ENCODE data around the gene FRMD4A. TPM values are rescaled to one million over a fixed set of nuclear protein-coding genes. Genes with fewer than 3 reads are reported as not detected.

The FRMD4A gene
- total RNA-seq, 6 donors from 2014 or later = 22.3 to 114 (median 52.3) TPM

DNA sequence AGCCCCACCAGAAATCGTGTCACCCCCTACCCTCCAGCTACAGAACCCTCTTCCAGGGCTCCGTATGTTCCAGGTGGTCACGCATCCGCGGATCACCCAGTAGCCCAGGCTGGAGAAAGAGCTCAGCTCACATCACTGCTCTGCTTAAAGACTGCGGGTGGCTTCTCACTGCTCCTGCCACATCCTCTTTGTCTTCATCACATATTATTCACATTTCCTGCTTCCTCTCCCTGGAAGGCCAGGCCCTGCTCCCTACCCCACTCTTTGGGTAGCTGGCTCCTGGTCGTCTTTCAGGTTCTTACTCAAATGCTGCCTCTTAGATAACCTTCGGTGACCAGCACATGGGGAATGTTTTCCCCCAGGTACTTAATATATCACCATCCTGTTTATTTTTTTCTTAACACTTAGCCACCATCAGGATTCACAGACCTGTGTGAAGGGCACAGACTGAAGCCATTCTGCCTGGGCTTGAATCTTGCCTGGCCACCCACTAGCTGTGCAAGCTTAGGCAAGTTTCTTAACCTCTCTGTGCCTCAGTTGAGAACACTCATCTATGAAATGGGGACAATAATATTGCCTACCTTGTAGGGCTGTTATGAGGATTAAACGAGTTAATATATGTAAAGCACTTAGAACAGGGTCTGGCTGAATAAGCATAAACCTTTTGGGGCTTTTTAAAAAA is 436.2 kb downstream of the FRMD4A start:
- no peak for ATAC-seq (ENCODE audit: low FRiP score in 2 of 2)
- no peak for TF ChIP-seq POLR2AphosphoS5 (IDR thresholded peaks at IDR 0.05)
- TF ChIP-seq EP300 (IDR thresholded peaks at IDR 0.05) = no peak
- TF ChIP-seq, protein P1, sequence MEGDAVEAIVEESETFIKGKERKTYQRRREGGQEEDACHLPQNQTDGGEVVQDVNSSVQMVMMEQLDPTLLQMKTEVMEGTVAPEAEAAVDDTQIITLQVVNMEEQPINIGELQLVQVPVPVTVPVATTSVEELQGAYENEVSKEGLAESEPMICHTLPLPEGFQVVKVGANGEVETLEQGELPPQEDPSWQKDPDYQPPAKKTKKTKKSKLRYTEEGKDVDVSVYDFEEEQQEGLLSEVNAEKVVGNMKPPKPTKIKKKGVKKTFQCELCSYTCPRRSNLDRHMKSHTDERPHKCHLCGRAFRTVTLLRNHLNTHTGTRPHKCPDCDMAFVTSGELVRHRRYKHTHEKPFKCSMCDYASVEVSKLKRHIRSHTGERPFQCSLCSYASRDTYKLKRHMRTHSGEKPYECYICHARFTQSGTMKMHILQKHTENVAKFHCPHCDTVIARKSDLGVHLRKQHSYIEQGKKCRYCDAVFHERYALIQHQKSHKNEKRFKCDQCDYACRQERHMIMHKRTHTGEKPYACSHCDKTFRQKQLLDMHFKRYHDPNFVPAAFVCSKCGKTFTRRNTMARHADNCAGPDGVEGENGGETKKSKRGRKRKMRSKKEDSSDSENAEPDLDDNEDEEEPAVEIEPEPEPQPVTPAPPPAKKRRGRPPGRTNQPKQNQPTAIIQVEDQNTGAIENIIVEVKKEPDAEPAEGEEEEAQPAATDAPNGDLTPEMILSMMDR (IDR thresholded peaks at IDR 0.05) = no peak
- peak in 1 of 4 donors; percentile 10 for TF ChIP-seq POLR2A (IDR thresholded peaks at IDR 0.05)
- DNase-seq = no peak
- H3K36me3 ChIP-seq = no peaks in the 10 kb centered on the region
- peaks cover 0 to 20% (median 3%) of the 10 kb centered on the region in 4 donors for H3K4me1 ChIP-seq
- no peaks in the 10 kb centered on the region for H3K9me3 ChIP-seq
- 64 to 69% methylated on average over 9 of the region's 9 CpGs for whole genome bisulfite sequencing, 2 donors
- H3K27ac ChIP-seq = no peak overlapping the region
- peaks cover 0 to 4% (median 2%) of the 10 kb centered on the region in 4 donors for H3K27me3 ChIP-seq
- no peak overlapping the region for H3K4me3 ChIP-seq

DNA sequence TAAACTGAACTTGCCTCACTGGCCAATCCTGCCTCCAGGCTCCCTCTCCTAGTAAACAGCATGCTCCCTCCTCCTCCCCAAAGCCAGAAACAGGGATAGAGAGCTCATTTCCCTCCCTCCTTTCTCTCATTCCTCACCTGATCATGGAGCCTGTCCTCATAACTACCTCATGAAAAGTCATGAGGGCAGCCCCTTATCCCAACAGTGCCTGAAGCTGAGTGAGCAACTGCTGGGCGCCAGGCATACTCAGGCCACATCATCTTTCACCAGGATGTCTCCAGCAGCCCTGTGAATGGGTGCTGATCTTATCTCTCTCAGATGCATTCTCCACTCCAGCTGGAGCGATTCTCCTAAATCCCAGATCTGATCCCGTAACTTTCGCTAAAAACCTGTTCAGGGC is 436.8 kb downstream of the FRMD4A start:
- Histone ChIP-seq H3K27me3 (peaks cover 0 to 4% (median 2%) of the 10 kb centered on the region in 4 donors), H3K36me3 (no peaks in the 10 kb centered on the region), H3K4me3 (no peak overlapping the region), H3K27ac (no peak overlapping the region), H3K9me3 (no peaks in the 10 kb centered on the region), H3K4me1 (peaks cover 0 to 20% (median 3%) of the 10 kb centered on the region in 4 donors)
- ATAC-seq (ENCODE audit: low FRiP score in 2 of 2) = no peak
- WGBS, 2 donors = 76 to 84% methylated on average over 4 of the region's 4 CpGs
- TF ChIP-seq POLR2AphosphoS5 (IDR thresholded peaks at IDR 0.05) = no peak
- no peak for TF ChIP-seq POLR2A (IDR thresholded peaks at IDR 0.05)
- TF ChIP-seq, protein P1 (IDR thresholded peaks at IDR 0.05) = no peak
- TF ChIP-seq EP300 (IDR thresholded peaks at IDR 0.05) = no peak
- no peak for DNase-seq

DNA sequence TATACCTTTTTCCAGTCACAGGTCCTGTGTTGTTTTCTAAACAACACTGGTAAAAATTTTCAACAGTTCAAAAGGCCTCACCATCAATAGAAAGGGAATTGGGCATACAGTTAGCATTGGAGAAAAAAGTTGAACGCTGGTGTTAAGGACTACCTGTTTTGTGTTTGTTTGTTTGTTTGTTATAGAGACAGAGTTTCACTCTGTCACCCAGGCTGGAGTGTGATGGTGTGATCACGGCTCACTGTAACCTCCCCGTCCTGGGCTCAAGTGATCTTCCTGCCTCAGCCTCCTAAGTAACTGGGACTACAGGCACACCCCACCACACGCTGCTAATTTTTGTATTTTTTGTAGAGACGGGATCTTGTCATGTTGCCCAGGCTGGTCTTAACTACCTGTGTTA is 437.9 kb downstream of the FRMD4A start:
- WGBS, 2 donors = 88 to 91% methylated on average over 5 of the region's 5 CpGs
- TF ChIP-seq POLR2AphosphoS5 (IDR thresholded peaks at IDR 0.05) (no peak), EP300 (IDR thresholded peaks at IDR 0.05) (no peak), POLR2A (IDR thresholded peaks at IDR 0.05) (no peak)
- TF ChIP-seq, protein P1 (IDR thresholded peaks at IDR 0.05) = no peak
- ATAC-seq (ENCODE audit: low FRiP score in 2 of 2) (no peak), DNase-seq (no peak)
- Histone ChIP-seq H3K27me3 (peaks cover 0 to 4% (median 2%) of the 10 kb centered on the region in 4 donors), H3K36me3 (no peaks in the 10 kb centered on the region), H3K27ac (no peak overlapping the region), H3K4me1 (peaks cover 0 to 25% (median 3%) of the 10 kb centered on the region in 4 donors), H3K9me3 (no peaks in the 10 kb centered on the region), H3K4me3 (no peak overlapping the region)

DNA sequence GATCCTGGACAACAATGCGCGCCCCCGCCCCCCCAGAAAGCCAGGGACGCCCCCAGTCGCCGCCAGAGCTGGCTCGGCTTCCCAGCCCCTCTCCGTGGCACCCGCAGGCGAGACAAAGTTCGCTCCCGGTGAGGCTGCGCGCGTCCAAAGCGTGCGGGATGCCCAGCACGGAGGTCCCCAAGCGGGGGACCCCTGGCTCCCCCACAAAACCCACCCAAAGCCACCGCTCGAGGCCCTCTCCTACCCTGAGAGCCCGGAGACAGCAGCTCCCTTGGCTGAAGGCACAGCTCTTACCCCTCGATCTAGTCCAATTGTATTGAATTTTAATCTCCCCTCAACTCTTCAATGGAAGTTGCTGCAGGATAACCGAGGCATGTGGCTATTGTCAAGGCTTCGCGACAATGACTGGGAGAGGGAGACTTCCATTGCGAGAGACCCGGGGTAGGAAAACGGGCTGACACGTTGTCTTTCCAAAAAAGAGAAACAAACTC is 438.7 kb downstream of the FRMD4A start:
- TF ChIP-seq POLR2A (IDR thresholded peaks at IDR 0.05) (no peak), POLR2AphosphoS5 (IDR thresholded peaks at IDR 0.05) (no peak), EP300 (IDR thresholded peaks at IDR 0.05) (no peak)
- TF ChIP-seq, protein P1 (IDR thresholded peaks at IDR 0.05) = no peak
- 10 to 14% methylated on average over 9 to 11 of the region's 30 CpGs for WGBS, 2 donors
- H3K4me3 ChIP-seq = peak overlapping the region in 3 of 4 donors; percentile 38 to 56 (median 56)
- H3K9me3 ChIP-seq = no peaks in the 10 kb centered on the region
- H3K27me3 ChIP-seq = peaks cover 0 to 4% (median 2%) of the 10 kb centered on the region in 4 donors
- H3K27ac ChIP-seq = peak overlapping the region in 3 of 4 donors; percentile 72 to 81 (median 81)
- H3K36me3 ChIP-seq = no peaks in the 10 kb centered on the region
- DNase-seq (no peak), ATAC-seq (ENCODE audit: low FRiP score in 2 of 2) (no peak)
- H3K4me1 ChIP-seq = peaks cover 0 to 25% (median 3%) of the 10 kb centered on the region in 4 donors

Data from upper lobe of left lung (tissue), 6 donors.